H1 (cell line): Measurements from ENCODE around the gene TTR. TPM values are rescaled to one million over a fixed set of nuclear protein-coding genes. Genes with fewer than 3 reads are reported as not detected.

Source experiments
- CTCF ChIA-PET: fragments of 300-600 bp; sonication (Branson Sonifier 250); formaldehyde crosslinking; loops from one replicate; lab custom pipeline; 2021; ENCODE audit not compliant: partially characterized antibody; lab: Charles Lee
- POLR2A ChIA-PET: fragments of 300-600 bp; sonication (Branson Sonifier 250); formaldehyde crosslinking; loops from one replicate; lab custom pipeline; 2021; ENCODE audit warnings: inconsistent platforms; ENCODE audit not compliant: partially characterized antibody; lab: Charles Lee
- DNase-seq, 2 experiments: peaks; one replicate each; pipeline versions ENCODE4 v3.0.0 to v3.0.0-alpha.2; 2010 to 2022; ENCODE audit warnings: low spot score in 2 of 2, low read depth in 1 of 2, mixed read lengths in 1 of 2
- FAIRE-seq: peaks from 2 replicates; lab custom pipeline; 2011; peaks lifted over from hg19 to GRCh38; lab: Jason Lieb, UNC
- H2AFZ ChIP-seq: 2 replicates; pipeline ENCODE4 v1.8.1; 2012; ENCODE audit warnings: low read length, inconsistent platforms
- H2AK5ac ChIP-seq: 2 replicates; pipeline ENCODE4 v1.6.1; 2013; ENCODE audit warnings: low read depth, low read length
- H2BK120ac ChIP-seq: replicated peaks from 2 replicates; pipeline ENCODE3; 2013; ENCODE audit warnings: low read depth, low read length, inconsistent platforms
- H2BK12ac ChIP-seq: 2 replicates; pipeline ENCODE4 v1.6.1; 2013; ENCODE audit warnings: low read depth, low read length
- H2BK15ac ChIP-seq: 2 replicates; pipeline ENCODE4 v1.6.1; 2013; ENCODE audit warnings: low read length
- H2BK20ac ChIP-seq: 2 replicates; pipeline ENCODE4 v1.6.1; 2013; ENCODE audit warnings: low read length
- H2BK5ac ChIP-seq: 2 replicates; pipeline ENCODE4 v1.6.1; 2013; ENCODE audit warnings: low read depth, low read length
- H3K14ac ChIP-seq: 2 replicates; pipeline ENCODE4 v1.6.1; 2013; ENCODE audit warnings: inconsistent platforms; ENCODE audit not compliant: insufficient read length
- H3K18ac ChIP-seq: 2 replicates; pipeline ENCODE4 v1.6.1; 2013; ENCODE audit warnings: low read length; ENCODE audit errors: extremely low read depth
- H3K23ac ChIP-seq: 2 replicates; pipeline ENCODE4 v1.6.1; 2013; ENCODE audit warnings: inconsistent platforms; ENCODE audit not compliant: insufficient read length
- H3K23me2 ChIP-seq: 2 replicates; pipeline ENCODE4 v1.6.1; 2013; ENCODE audit warnings: low read depth, low read length
- H3K27ac ChIP-seq: 2 replicates; pipeline ENCODE4 v1.6.1; 2011; ENCODE audit warnings: low read depth, low read length, inconsistent platforms
- H3K27me3 ChIP-seq, 4 experiments: replicated peaks in 1 of 4; 1 replicate in 1 of 4; 2 replicates in 3 of 4; pipeline versions ENCODE4 v1.6.1 to v1.8.1; 2011 to 2013; ENCODE audit warnings: low read length in 3 of 4, mild to moderate bottlenecking in 3 of 4, inconsistent platforms in 2 of 4, mixed read lengths in 2 of 4, moderate library complexity in 1 of 4; ENCODE audit not compliant: control insufficient read depth in 3 of 4, insufficient read depth in 3 of 4; ENCODE audit errors: extremely low read depth in 1 of 4
- H3K36me3 ChIP-seq, 4 experiments: 2 replicates each; pipeline versions ENCODE4 v1.6.1 to v1.8.1; 2011 to 2013; ENCODE audit warnings: mild to moderate bottlenecking in 4 of 4, low read length in 3 of 4, moderate library complexity in 2 of 4, control low read depth in 1 of 4, inconsistent platforms in 1 of 4; ENCODE audit not compliant: insufficient read depth in 4 of 4, control insufficient read depth in 2 of 4
- H3K4ac ChIP-seq: replicated peaks from 2 replicates; pipeline ENCODE3; 2013; ENCODE audit warnings: low read length, low read depth, mixed read lengths, inconsistent platforms; ENCODE audit not compliant: insufficient read length
- H3K4me1 ChIP-seq, 4 experiments: replicated peaks in 1 of 4; 1 replicate in 1 of 4; 2 replicates in 3 of 4; pipeline versions ENCODE4 v1.6.1 to v1.8.1; 2011 to 2013; ENCODE audit warnings: low read length in 3 of 4, inconsistent platforms in 2 of 4, mixed read lengths in 1 of 4; ENCODE audit not compliant: insufficient read depth in 4 of 4, control insufficient read depth in 3 of 4
- H3K4me2 ChIP-seq, 2 experiments: 2 replicates each; pipeline versions ENCODE4 v1.6.1 to v1.8.1; 2011 to 2013; ENCODE audit warnings: low read depth in 2 of 2, low read length in 2 of 2, control low read depth in 1 of 2, inconsistent platforms in 1 of 2, mild to moderate bottlenecking in 1 of 2; ENCODE audit not compliant: insufficient read depth in 1 of 2
- H3K4me3 ChIP-seq, 4 experiments: fragments of 200-600, 300-600 bp in 1 of 4; sonication (generic), shearing (Covaris generic), sonication (Bioruptor Twin) in 1 of 4; 2 replicates each; pipeline versions ENCODE4 v1.5.1 to v1.8.1; 2011 to 2016; ENCODE audit warnings: low read length in 4 of 4, low read depth in 3 of 4, control low read depth in 2 of 4, inconsistent platforms in 2 of 4, mild to moderate bottlenecking in 2 of 4, mixed read lengths in 1 of 4, moderate library complexity in 1 of 4; ENCODE audit not compliant: insufficient read depth in 2 of 4; ENCODE audit errors: extremely low read depth in 1 of 4
- H3K56ac ChIP-seq: replicated peaks from 2 replicates; pipeline ENCODE3; 2013; ENCODE audit warnings: low read depth, mild to moderate bottlenecking, mixed read lengths, low read length, inconsistent platforms; ENCODE audit not compliant: insufficient read length
- H3K79me1 ChIP-seq: 2 replicates; pipeline ENCODE4 v1.6.1; 2013; ENCODE audit warnings: low read depth, low read length, control low read depth
- H3K79me2 ChIP-seq, 2 experiments: 2 replicates each; pipeline versions ENCODE4 v1.6.1 to v1.8.1; 2012 to 2013; ENCODE audit warnings: low read length in 2 of 2, mild to moderate bottlenecking in 2 of 2, inconsistent platforms in 1 of 2; ENCODE audit not compliant: insufficient read depth in 2 of 2, control insufficient read depth in 1 of 2
- H3K9ac ChIP-seq, 4 experiments: replicated peaks in 1 of 4; 1 replicate in 1 of 4; 2 replicates in 3 of 4; pipeline versions ENCODE4 v1.6.1 to v1.8.1; 2011 to 2013; ENCODE audit warnings: low read depth in 3 of 4, low read length in 3 of 4, control low read depth in 2 of 4, mild to moderate bottlenecking in 2 of 4, moderate library complexity in 2 of 4, inconsistent platforms in 1 of 4; ENCODE audit errors: extremely low read depth in 1 of 4
- H3K9me3 ChIP-seq, 2 experiments: 2 replicates each; pipeline versions ENCODE4 v1.6.1 to v1.8.1; 2012 to 2013; ENCODE audit warnings: mild to moderate bottlenecking in 2 of 2, moderate library complexity in 2 of 2, control low read depth in 1 of 2, inconsistent platforms in 1 of 2, low read depth in 1 of 2, low read length in 1 of 2, mixed read lengths in 1 of 2; ENCODE audit not compliant: insufficient read depth in 2 of 2
- H4K20me1 ChIP-seq, 2 experiments: replicated peaks in 1 of 2; 2 replicates each; pipeline versions ENCODE3 to v1.8.1; 2011 to 2013; ENCODE audit warnings: inconsistent platforms in 2 of 2, low read length in 2 of 2, mild to moderate bottlenecking in 1 of 2; ENCODE audit not compliant: insufficient read depth in 2 of 2, control insufficient read depth in 1 of 2
- H4K5ac ChIP-seq: 2 replicates; pipeline ENCODE4 v1.6.1; 2013; ENCODE audit warnings: low read length, low read depth, mixed read lengths, inconsistent platforms; ENCODE audit not compliant: insufficient read length
- H4K8ac ChIP-seq: 2 replicates; pipeline ENCODE4 v1.8.0; 2013; ENCODE audit warnings: mild to moderate bottlenecking, moderate library complexity, low read length, inconsistent platforms; ENCODE audit not compliant: insufficient read depth; ENCODE audit errors: extremely low read depth
- H4K91ac ChIP-seq: replicated peaks from 2 replicates; pipeline ENCODE3; 2013; ENCODE audit warnings: low read length, mixed read lengths, inconsistent platforms; ENCODE audit not compliant: insufficient read length
- CTBP2 ChIP-seq: IDR thresholded peaks from 2 replicates; pipeline ENCODE4 v1.7.0; 2011; ENCODE audit warnings: borderline replicate concordance, mild to moderate bottlenecking, moderate library complexity, mixed read lengths, low read length; ENCODE audit not compliant: insufficient read depth, insufficient read length
- SRF ChIP-seq: IDR thresholded peaks from 2 replicates; pipeline ENCODE4 v1.6.1; 2011; ENCODE audit warnings: mild to moderate bottlenecking, low read depth, low read length, moderate library complexity
- TAF1 ChIP-seq: IDR thresholded peaks from 2 replicates; pipeline ENCODE4 v1.6.1; 2011; ENCODE audit warnings: mild to moderate bottlenecking, low read depth, low read length
- YY1 ChIP-seq: IDR thresholded peaks from 2 replicates; pipeline ENCODE4 v1.6.1; 2011; ENCODE audit warnings: low read depth, mild to moderate bottlenecking, low read length
- WGBS, 2 experiments: shearing (Covaris generic) in 1 of 2; methylation state at CpG; one replicate each; pipeline versions ENCODE4 v1.1.6 to v1.1.7; 2013 to 2015; ENCODE audit warnings: low lambda C conversion rate in 2 of 2, mixed read lengths in 2 of 2, inconsistent platforms in 1 of 2, low coverage in 1 of 2, missing lambda C conversion rate in 1 of 2; ENCODE audit not compliant: insufficient replicate concordance in 2 of 2, insufficient coverage in 1 of 2, insufficient read length in 1 of 2; ENCODE audit errors: extremely low coverage in 1 of 2, missing lambda C conversion rate in 1 of 2; 5-methylcytosine and 5-hydroxymethylcytosine counted together
- polyA plus RNA-seq, 7 experiments: library from polyadenylated mRNA; depleted of rRNA in 3 of 7; stranded (reverse) in 5 of 7; unstranded in 2 of 7; fragments of >200 nt in 5 of 7; fragments of 200-250 nt in 2 of 7; gene quantifications; 1 replicate in 5 of 7; 2 replicates in 1 of 7; 4 replicates in 1 of 7; pipeline versions ENCODE4 v1.2.1 to v1.2.3, GENCODE V29; 2011 to 2013; ENCODE audit warnings: missing spikeins in 2 of 7, mixed read lengths in 2 of 7
- total RNA-seq: library from RNA; stranded (reverse); fragmentation: NEBNext Ultra II Directional; extraction: Animal tissue kit (Norgen Biotek cat#: 25700); gene quantifications from 2 replicates; pipeline ENCODE4 v1.2.1, GENCODE V29; 2021
- TF ChIP-seq, protein P1 (sequence below), 3 experiments: IDR thresholded peaks; 1 replicate in 2 of 3; 2 replicates in 1 of 3; pipeline versions ENCODE4 v1.5.1 to v1.6.1; 2011; ENCODE audit warnings: low read length in 3 of 3, mild to moderate bottlenecking in 3 of 3, inconsistent platforms in 2 of 3, low read depth in 1 of 3, moderate library complexity in 1 of 3; ENCODE audit not compliant: insufficient read depth in 1 of 3; ENCODE audit errors: control extremely low read depth in 1 of 3
- TF ChIP-seq, protein P2 (sequence below): IDR thresholded peaks from 2 replicates; pipeline ENCODE4 v1.6.1; 2012; ENCODE audit warnings: inconsistent platforms
- TF ChIP-seq, protein P3 (sequence below): IDR thresholded peaks from 2 replicates; pipeline ENCODE4 v1.6.1; 2012; ENCODE audit warnings: low read length, inconsistent platforms

TTR gene
- total and polyA plus RNA-seq, 2 of the 8 experiments (the other 6 are each of a cell fraction or from before 2014, with no cell fraction given) = not detected

DNA sequence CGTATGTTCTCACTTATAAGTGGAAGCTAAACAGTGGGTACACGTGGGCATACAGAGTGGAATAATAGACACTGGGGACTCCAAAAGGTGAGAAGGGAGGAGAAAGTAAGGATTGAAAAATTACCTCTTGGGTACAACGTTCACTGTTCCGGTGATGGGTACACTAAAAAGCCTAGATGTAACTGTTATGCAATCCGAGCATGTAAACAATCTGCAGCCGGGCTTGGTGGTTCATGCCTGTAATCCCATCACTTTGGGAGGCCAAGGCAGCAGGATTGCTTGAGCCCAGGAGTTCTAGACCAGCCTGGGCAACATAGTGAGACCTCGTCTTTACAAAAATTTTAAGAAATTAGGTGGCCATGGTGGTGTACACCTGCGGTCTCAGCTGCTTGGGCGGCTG is 33.1 kb upstream of the TTR start:
- Histone ChIP-seq H3K4me2 (no peak overlapping the region), H3K18ac (no peak overlapping the region), H2AK5ac (no peak overlapping the region), H2BK5ac (no peak overlapping the region), H3K4ac (no peak overlapping the region), H3K79me1 (no peaks in the 10 kb centered on the region), H4K20me1 (no peaks in the 10 kb centered on the region), H3K27me3 (no peaks in the 10 kb centered on the region), H3K14ac (no peak overlapping the region), H3K9me3 (no peaks in the 10 kb centered on the region), H4K91ac (no peak overlapping the region), H3K23me2 (no peaks in the 10 kb centered on the region), H4K8ac (no peak overlapping the region), H2BK15ac (no peak overlapping the region), H3K79me2 (no peaks in the 10 kb centered on the region), H3K56ac (no peak overlapping the region), H3K27ac (no peak overlapping the region), H3K36me3 (no peaks in the 10 kb centered on the region), H3K9ac (no peak overlapping the region), H4K5ac (no peak overlapping the region), H3K4me3 (no peak overlapping the region), H2BK20ac (no peak overlapping the region), H2BK12ac (no peak overlapping the region), H2AFZ (no peak overlapping the region), H3K4me1 (peaks cover 1 to 9% (median 2%) of the 10 kb centered on the region in 4 experiments; a peak in 3 of 7 replicates), H2BK120ac (no peak overlapping the region), H3K23ac (no peak overlapping the region)
- no peak for FAIRE-seq
- POLR2A ChIA-PET = interaction anchor here (0.6 to 0.7 kb wide), 2 partner anchors 147 to 526 kb away, joined by 3 read pairs; no protein-coding TSS in a partner anchor
- DNase-seq = no peak
- CTCF ChIA-PET = interaction anchor here (2.3 to 2.9 kb wide), 3 partner anchors 12 to 414 kb away, joined by 5 to 14 read pairs (median 9); no protein-coding TSS in a partner anchor
- 93% methylated on average over 9 of the region's 9 CpGs; no CpG with 5 or more reads in 1 of the 2 experiments for WGBS, 2 experiments
- TF ChIP-seq, protein P1, sequence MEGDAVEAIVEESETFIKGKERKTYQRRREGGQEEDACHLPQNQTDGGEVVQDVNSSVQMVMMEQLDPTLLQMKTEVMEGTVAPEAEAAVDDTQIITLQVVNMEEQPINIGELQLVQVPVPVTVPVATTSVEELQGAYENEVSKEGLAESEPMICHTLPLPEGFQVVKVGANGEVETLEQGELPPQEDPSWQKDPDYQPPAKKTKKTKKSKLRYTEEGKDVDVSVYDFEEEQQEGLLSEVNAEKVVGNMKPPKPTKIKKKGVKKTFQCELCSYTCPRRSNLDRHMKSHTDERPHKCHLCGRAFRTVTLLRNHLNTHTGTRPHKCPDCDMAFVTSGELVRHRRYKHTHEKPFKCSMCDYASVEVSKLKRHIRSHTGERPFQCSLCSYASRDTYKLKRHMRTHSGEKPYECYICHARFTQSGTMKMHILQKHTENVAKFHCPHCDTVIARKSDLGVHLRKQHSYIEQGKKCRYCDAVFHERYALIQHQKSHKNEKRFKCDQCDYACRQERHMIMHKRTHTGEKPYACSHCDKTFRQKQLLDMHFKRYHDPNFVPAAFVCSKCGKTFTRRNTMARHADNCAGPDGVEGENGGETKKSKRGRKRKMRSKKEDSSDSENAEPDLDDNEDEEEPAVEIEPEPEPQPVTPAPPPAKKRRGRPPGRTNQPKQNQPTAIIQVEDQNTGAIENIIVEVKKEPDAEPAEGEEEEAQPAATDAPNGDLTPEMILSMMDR (IDR thresholded peaks at IDR 0.05; ENCODE audit: control extremely low read depth in 1 of 3, insufficient read depth in 1 of 3, low read depth in 1 of 3, low read length in 3 of 3) = no peak
- TF ChIP-seq, protein P2, sequence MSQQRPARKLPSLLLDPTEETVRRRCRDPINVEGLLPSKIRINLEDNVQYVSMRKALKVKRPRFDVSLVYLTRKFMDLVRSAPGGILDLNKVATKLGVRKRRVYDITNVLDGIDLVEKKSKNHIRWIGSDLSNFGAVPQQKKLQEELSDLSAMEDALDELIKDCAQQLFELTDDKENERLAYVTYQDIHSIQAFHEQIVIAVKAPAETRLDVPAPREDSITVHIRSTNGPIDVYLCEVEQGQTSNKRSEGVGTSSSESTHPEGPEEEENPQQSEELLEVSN = no peak
- no peak for TF ChIP-seq YY1
- TF ChIP-seq, protein P3, sequence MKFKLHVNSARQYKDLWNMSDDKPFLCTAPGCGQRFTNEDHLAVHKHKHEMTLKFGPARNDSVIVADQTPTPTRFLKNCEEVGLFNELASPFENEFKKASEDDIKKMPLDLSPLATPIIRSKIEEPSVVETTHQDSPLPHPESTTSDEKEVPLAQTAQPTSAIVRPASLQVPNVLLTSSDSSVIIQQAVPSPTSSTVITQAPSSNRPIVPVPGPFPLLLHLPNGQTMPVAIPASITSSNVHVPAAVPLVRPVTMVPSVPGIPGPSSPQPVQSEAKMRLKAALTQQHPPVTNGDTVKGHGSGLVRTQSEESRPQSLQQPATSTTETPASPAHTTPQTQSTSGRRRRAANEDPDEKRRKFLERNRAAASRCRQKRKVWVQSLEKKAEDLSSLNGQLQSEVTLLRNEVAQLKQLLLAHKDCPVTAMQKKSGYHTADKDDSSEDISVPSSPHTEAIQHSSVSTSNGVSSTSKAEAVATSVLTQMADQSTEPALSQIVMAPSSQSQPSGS = no peak
- TF ChIP-seq TAF1 = no peak
- no peak for TF ChIP-seq CTBP2
- TF ChIP-seq SRF = no peak
